ENCODE data around the gene PITPNC1.
A peak's percentile ranks its signal among the peaks of the same experiment; 100 is the strongest.
"Not testable (repeated sequence)": the region's sequence is repeated elsewhere in the genome, so short reads cannot be mapped to it uniquely, and the experiment has no call there.

PITPNC1 gene

GRCh38 chr17:67573987-67574657 is 197.0 kb downstream of the PITPNC1 start:
- Mint-ChIP-seq H3K36me3 (peaks cover 32% of the 10 kb centered on the region), H3K27ac (peak overlapping the region; percentile 57), H3K9me3 (no peaks in the 10 kb centered on the region), H3K4me3 (no peak overlapping the region), H3K4me1 (peaks cover 35% of the 10 kb centered on the region)
- ATAC-seq (peak; percentile 51), DNase-seq (ENCODE audit: low spot score in 2 of 2) (no peak)

GRCh38 chr17:67574658-67575293 is 197.7 kb downstream of the PITPNC1 start:
- Mint-ChIP-seq H3K4me3 (no peak overlapping the region), H3K9me3 (no peaks in the 10 kb centered on the region), H3K27ac (peak overlapping the region; percentile 23), H3K4me1 (peaks cover 28% of the 10 kb centered on the region), H3K36me3 (peaks cover 28% of the 10 kb centered on the region)
- DNase-seq (ENCODE audit: low spot score in 2 of 2) = no peak
- peak; percentile 13 for ATAC-seq

- peaks cover 26% of the 10 kb centered on the region for H3K4me1 Mint-ChIP-seq
- H3K27ac Mint-ChIP-seq = peak overlapping the region; percentile 23
- ATAC-seq (no peak), DNase-seq (ENCODE audit: low spot score in 2 of 2) (no peak)
- no peaks in the 10 kb centered on the region for H3K9me3 Mint-ChIP-seq
- peaks cover 28% of the 10 kb centered on the region for H3K36me3 Mint-ChIP-seq
- no peak overlapping the region for H3K4me3 Mint-ChIP-seq
These were observed 198.2 kb downstream of the PITPNC1 start for GRCh38 chr17:67575325-67575724.

- Mint-ChIP-seq H3K36me3 (peaks cover 35% of the 10 kb centered on the region), H3K4me1 (peaks cover 26% of the 10 kb centered on the region), H3K4me3 (no peak overlapping the region), H3K9me3 (no peaks in the 10 kb centered on the region), H3K27ac (no peak overlapping the region)
- ATAC-seq = no peak
- DNase-seq (ENCODE audit: low spot score in 2 of 2) = no peak
These were observed 199.5 kb downstream of the PITPNC1 start for GRCh38 chr17:67576471-67577115.

GRCh38 chr17:67577429-67578141 is 200.5 kb downstream of the PITPNC1 start:
- H3K9me3 Mint-ChIP-seq = no peaks in the 10 kb centered on the region
- H3K36me3 Mint-ChIP-seq = peaks cover 36% of the 10 kb centered on the region
- peaks cover 23% of the 10 kb centered on the region for H3K4me1 Mint-ChIP-seq
- H3K27ac Mint-ChIP-seq = peak overlapping the region; percentile 63
- ATAC-seq (no peak), DNase-seq (ENCODE audit: low spot score in 2 of 2) (no peak)
- no peak overlapping the region for H3K4me3 Mint-ChIP-seq

- peaks cover 33% of the 10 kb centered on the region for H3K36me3 Mint-ChIP-seq
These were observed 201.0 kb downstream of the PITPNC1 start for GRCh38 chr17:67578142-67578457.

GRCh38 chr17:67578679-67579405 is 201.8 kb downstream of the PITPNC1 start:
- H3K36me3 Mint-ChIP-seq = peaks cover 30% of the 10 kb centered on the region
- H3K27ac Mint-ChIP-seq = peak overlapping the region; percentile 63
- not testable (repeated sequence) for ATAC-seq; DNase-seq (ENCODE audit: low spot score in 2 of 2); H3K9me3 Mint-ChIP-seq; H3K4me3 Mint-ChIP-seq
- peaks cover 11% of the 10 kb centered on the region for H3K4me1 Mint-ChIP-seq

More at GRCh38 chr17:67578142-67578457, 201.0 kb downstream of the PITPNC1 start:
- DNase-seq (ENCODE audit: low spot score in 2 of 2) = no peak
- peaks cover 18% of the 10 kb centered on the region for H3K4me1 Mint-ChIP-seq
- H3K9me3 Mint-ChIP-seq = no peaks in the 10 kb centered on the region
- H3K27ac Mint-ChIP-seq = peak overlapping the region; percentile 63
- peak; percentile 61 for ATAC-seq
- H3K4me3 Mint-ChIP-seq = no peak overlapping the region

- Mint-ChIP-seq H3K27ac (no peak overlapping the region), H3K4me3 (no peak overlapping the region), H3K9me3 (no peaks in the 10 kb centered on the region), H3K4me1 (peaks cover 9% of the 10 kb centered on the region), H3K36me3 (peaks cover 44% of the 10 kb centered on the region)
- DNase-seq (ENCODE audit: low spot score in 2 of 2) = no peak
- ATAC-seq = no peak
These were observed 205.6 kb downstream of the PITPNC1 start for GRCh38 chr17:67582673-67583081.

- no peak for ATAC-seq
- H3K36me3 Mint-ChIP-seq = peaks cover 30% of the 10 kb centered on the region
- no peak overlapping the region for H3K27ac Mint-ChIP-seq
- H3K9me3 Mint-ChIP-seq = no peaks in the 10 kb centered on the region
- H3K4me1 Mint-ChIP-seq = no peaks in the 10 kb centered on the region
- H3K4me3 Mint-ChIP-seq = no peak overlapping the region
- DNase-seq (ENCODE audit: low spot score in 2 of 2) = no peak
These were observed 208.1 kb downstream of the PITPNC1 start for GRCh38 chr17:67585077-67585602.

GRCh38 chr17:67588326-67588725 is 211.2 kb downstream of the PITPNC1 start:
- no peaks in the 10 kb centered on the region for H3K4me1 Mint-ChIP-seq
- no peak for ATAC-seq
- DNase-seq (ENCODE audit: low spot score in 2 of 2) = no peak
- H3K36me3 Mint-ChIP-seq = peaks cover 15% of the 10 kb centered on the region
- H3K27ac Mint-ChIP-seq = no peak overlapping the region
- no peaks in the 10 kb centered on the region for H3K9me3 Mint-ChIP-seq
- no peak overlapping the region for H3K4me3 Mint-ChIP-seq

- no peak for ATAC-seq
- no peak overlapping the region for H3K4me3 Mint-ChIP-seq
- no peak for DNase-seq (ENCODE audit: low spot score in 2 of 2)
- H3K4me1 Mint-ChIP-seq = no peaks in the 10 kb centered on the region
- H3K9me3 Mint-ChIP-seq = no peaks in the 10 kb centered on the region
- peak overlapping the region; percentile 20 for H3K27ac Mint-ChIP-seq
- peaks cover 6% of the 10 kb centered on the region for H3K36me3 Mint-ChIP-seq
These were observed 217.2 kb downstream of the PITPNC1 start for GRCh38 chr17:67594115-67594880.

GRCh38 chr17:67600408-67600807 is 223.3 kb downstream of the PITPNC1 start:
- H3K27ac Mint-ChIP-seq = peak overlapping the region; percentile 38
- no peaks in the 10 kb centered on the region for H3K36me3 Mint-ChIP-seq
- H3K9me3 Mint-ChIP-seq = no peaks in the 10 kb centered on the region
- no peak for ATAC-seq
- H3K4me3 Mint-ChIP-seq = no peak overlapping the region
- peaks cover 16% of the 10 kb centered on the region for H3K4me1 Mint-ChIP-seq
- no peak for DNase-seq (ENCODE audit: low spot score in 2 of 2)

- ATAC-seq (no peak), DNase-seq (ENCODE audit: low spot score in 2 of 2) (no peak)
- H3K9me3 Mint-ChIP-seq = no peaks in the 10 kb centered on the region
- H3K4me3 Mint-ChIP-seq = no peak overlapping the region
- peaks cover 16% of the 10 kb centered on the region for H3K4me1 Mint-ChIP-seq
- H3K27ac Mint-ChIP-seq = peak overlapping the region; percentile 70
- peaks cover 6% of the 10 kb centered on the region for H3K36me3 Mint-ChIP-seq
These were observed 224.8 kb downstream of the PITPNC1 start for GRCh38 chr17:67601897-67602296.

- H3K27ac Mint-ChIP-seq = peak overlapping the region; percentile 70
- H3K4me3 Mint-ChIP-seq = no peak overlapping the region
- no peak for DNase-seq (ENCODE audit: low spot score in 2 of 2)
- H3K9me3 Mint-ChIP-seq = no peaks in the 10 kb centered on the region
- H3K36me3 Mint-ChIP-seq = peaks cover 6% of the 10 kb centered on the region
- no peak for ATAC-seq
- H3K4me1 Mint-ChIP-seq = peaks cover 16% of the 10 kb centered on the region
These were observed 225.4 kb downstream of the PITPNC1 start for GRCh38 chr17:67602444-67602843.
